ENCODE measurements around the gene PEAK1. TPM values are rescaled to one million over a fixed set of nuclear protein-coding genes. Genes with fewer than 3 reads are reported as not detected.

The PEAK1 gene
- total RNA-seq, 2 experiments from 2014 or later = 6.0 to 10.8 TPM

DNA sequence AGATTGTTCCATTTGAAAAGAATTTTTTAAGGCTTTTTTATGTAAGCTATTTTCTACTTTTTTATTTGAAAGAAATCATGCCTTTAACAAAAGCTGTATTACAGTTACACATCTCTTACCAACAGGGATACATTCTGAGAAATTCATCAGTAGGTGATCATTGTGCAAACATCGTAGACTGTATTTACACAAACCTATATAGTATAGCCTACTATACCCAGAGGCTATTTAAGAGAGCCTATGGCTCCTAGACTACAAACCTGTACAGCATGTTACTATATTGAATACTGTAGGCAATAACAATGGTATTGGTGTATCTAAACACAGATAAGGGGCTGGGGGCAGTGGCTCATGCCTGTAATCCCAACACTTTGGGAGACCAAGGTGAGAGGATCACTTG lies 43.1 kb downstream of the PEAK1 start:
- Histone ChIP-seq H3K9me2 (ENCODE audit: insufficient read depth, low read length) (no peaks in the 10 kb centered on the region), H3K4me2 (ENCODE audit: low read length) (no peak overlapping the region), H3K36me3 (ENCODE audit: insufficient read depth, low read length) (no peaks in the 10 kb centered on the region), H3K9me3 (ENCODE audit: low read length) (no peaks in the 10 kb centered on the region), H4K20me1 (ENCODE audit: insufficient read depth, low read length) (no peaks in the 10 kb centered on the region), H2AFZ (ENCODE audit: low read length) (no peak overlapping the region), H3K4me1 (ENCODE audit: insufficient read depth, low read length, poor library complexity, severe bottlenecking) (no peaks in the 10 kb centered on the region), H3K27ac (ENCODE audit: low read depth, low read length, poor library complexity, severe bottlenecking) (no peak overlapping the region), H3K79me2 (ENCODE audit: insufficient read depth, low read depth, low read length) (no peaks in the 10 kb centered on the region), H3K4me3 (ENCODE audit: low read depth, low read length, poor library complexity, severe bottlenecking) (no peak overlapping the region)
- ChIA-PET CTCF (ENCODE audit: unreplicated experiment) (no interaction called here), POLR2A (no interaction called here)
- TF ChIP-seq, protein P1, sequence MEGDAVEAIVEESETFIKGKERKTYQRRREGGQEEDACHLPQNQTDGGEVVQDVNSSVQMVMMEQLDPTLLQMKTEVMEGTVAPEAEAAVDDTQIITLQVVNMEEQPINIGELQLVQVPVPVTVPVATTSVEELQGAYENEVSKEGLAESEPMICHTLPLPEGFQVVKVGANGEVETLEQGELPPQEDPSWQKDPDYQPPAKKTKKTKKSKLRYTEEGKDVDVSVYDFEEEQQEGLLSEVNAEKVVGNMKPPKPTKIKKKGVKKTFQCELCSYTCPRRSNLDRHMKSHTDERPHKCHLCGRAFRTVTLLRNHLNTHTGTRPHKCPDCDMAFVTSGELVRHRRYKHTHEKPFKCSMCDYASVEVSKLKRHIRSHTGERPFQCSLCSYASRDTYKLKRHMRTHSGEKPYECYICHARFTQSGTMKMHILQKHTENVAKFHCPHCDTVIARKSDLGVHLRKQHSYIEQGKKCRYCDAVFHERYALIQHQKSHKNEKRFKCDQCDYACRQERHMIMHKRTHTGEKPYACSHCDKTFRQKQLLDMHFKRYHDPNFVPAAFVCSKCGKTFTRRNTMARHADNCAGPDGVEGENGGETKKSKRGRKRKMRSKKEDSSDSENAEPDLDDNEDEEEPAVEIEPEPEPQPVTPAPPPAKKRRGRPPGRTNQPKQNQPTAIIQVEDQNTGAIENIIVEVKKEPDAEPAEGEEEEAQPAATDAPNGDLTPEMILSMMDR (conservative IDR thresholded peaks at IDR 0.05; ENCODE audit: low read length) = no peak
- TF ChIP-seq EZH2phosphoT487 (IDR thresholded peaks at IDR 0.05; ENCODE audit: borderline replicate concordance, low read depth, low read length) = no peak
- BruUV-seq (replicated peaks) = no TSS peak
- no peak for DNase-seq (ENCODE audit: low spot score)
- intact Hi-C loops (cut with micrococcal nuclease; ENCODE audit: unreplicated experiment) = no loop called here

DNA sequence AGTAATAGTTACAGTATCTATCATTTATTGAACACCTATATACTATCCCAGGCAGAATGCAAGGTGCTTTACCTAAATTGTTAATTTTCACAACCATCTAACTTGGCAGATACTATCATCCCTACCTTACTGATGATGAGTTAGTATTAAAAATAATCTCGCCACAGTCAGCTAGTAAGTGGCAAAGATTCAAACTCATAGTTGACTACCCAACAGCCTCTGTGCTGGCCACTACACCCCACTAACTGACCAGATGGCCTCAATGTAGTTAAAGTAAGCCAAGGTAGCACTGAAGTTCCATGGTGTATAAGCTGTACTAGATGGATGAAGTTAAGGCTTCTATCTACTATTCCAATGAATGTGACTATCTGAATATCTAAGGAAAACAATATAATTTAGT lies 44.8 kb downstream of the PEAK1 start:
- no peak overlapping the region for H3K27ac ChIP-seq (ENCODE audit: low read depth, low read length, poor library complexity, severe bottlenecking)
- TF ChIP-seq EZH2phosphoT487 (IDR thresholded peaks at IDR 0.05; ENCODE audit: borderline replicate concordance, low read depth, low read length) = no peak
- TF ChIP-seq, protein P1 (conservative IDR thresholded peaks at IDR 0.05; ENCODE audit: low read length) = no peak
- DNase-seq (ENCODE audit: low spot score) = no peak
- no peaks in the 10 kb centered on the region for H3K9me3 ChIP-seq (ENCODE audit: low read length)
- H3K36me3 ChIP-seq (ENCODE audit: insufficient read depth, low read length) = no peaks in the 10 kb centered on the region
- H3K4me3 ChIP-seq (ENCODE audit: low read depth, low read length, poor library complexity, severe bottlenecking) = no peak overlapping the region
- H2AFZ ChIP-seq (ENCODE audit: low read length) = no peak overlapping the region
- no TSS peak for BruUV-seq (replicated peaks)
- intact Hi-C loops (cut with micrococcal nuclease; ENCODE audit: unreplicated experiment) = no loop called here
- ChIA-PET POLR2A (interaction anchor here (0.7 kb wide), 1 partner anchor 43 kb away, joined by 3 read pairs; no protein-coding TSS in a partner anchor), CTCF (ENCODE audit: unreplicated experiment) (no interaction called here)
- no peaks in the 10 kb centered on the region for H4K20me1 ChIP-seq (ENCODE audit: insufficient read depth, low read length)
- no peak overlapping the region for H3K4me2 ChIP-seq (ENCODE audit: low read length)
- no peaks in the 10 kb centered on the region for H3K4me1 ChIP-seq (ENCODE audit: insufficient read depth, low read length, poor library complexity, severe bottlenecking)
- no peaks in the 10 kb centered on the region for H3K9me2 ChIP-seq (ENCODE audit: insufficient read depth, low read length)
- H3K79me2 ChIP-seq (ENCODE audit: insufficient read depth, low read depth, low read length) = no peaks in the 10 kb centered on the region

DNA sequence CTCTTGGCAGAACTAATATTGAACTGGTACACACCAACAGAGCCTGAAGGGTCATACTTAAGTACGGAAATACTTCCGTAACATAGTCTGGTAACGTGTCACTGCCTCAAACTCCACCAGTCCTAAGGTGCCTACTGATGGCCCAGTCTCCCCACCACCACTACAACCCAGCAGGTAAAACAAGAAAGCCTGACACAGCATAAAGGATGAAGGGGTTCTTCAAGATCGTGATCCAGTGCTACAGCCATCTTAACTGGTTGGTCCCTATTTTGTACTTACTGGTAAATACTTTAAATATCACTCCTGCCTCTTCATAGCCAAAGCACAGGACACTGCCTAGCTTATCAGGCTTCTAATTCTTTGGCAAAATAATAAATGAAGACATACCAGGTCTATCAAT lies 46.5 kb downstream of the PEAK1 start:
- Histone ChIP-seq H3K4me3 (ENCODE audit: low read depth, low read length, poor library complexity, severe bottlenecking) (no peak overlapping the region), H4K20me1 (ENCODE audit: insufficient read depth, low read length) (no peaks in the 10 kb centered on the region), H3K4me2 (ENCODE audit: low read length) (no peak overlapping the region), H3K36me3 (ENCODE audit: insufficient read depth, low read length) (no peaks in the 10 kb centered on the region), H3K9me2 (ENCODE audit: insufficient read depth, low read length) (no peaks in the 10 kb centered on the region), H3K27ac (ENCODE audit: low read depth, low read length, poor library complexity, severe bottlenecking) (no peak overlapping the region), H3K79me2 (ENCODE audit: insufficient read depth, low read depth, low read length) (no peaks in the 10 kb centered on the region), H3K9me3 (ENCODE audit: low read length) (no peaks in the 10 kb centered on the region), H3K4me1 (ENCODE audit: insufficient read depth, low read length, poor library complexity, severe bottlenecking) (no peaks in the 10 kb centered on the region), H2AFZ (ENCODE audit: low read length) (no peak overlapping the region)
- ChIA-PET POLR2A (no interaction called here), CTCF (ENCODE audit: unreplicated experiment) (no interaction called here)
- intact Hi-C loops (cut with micrococcal nuclease; ENCODE audit: unreplicated experiment) = no loop called here
- TF ChIP-seq, protein P1 (conservative IDR thresholded peaks at IDR 0.05; ENCODE audit: low read length) = no peak
- TF ChIP-seq EZH2phosphoT487 (IDR thresholded peaks at IDR 0.05; ENCODE audit: borderline replicate concordance, low read depth, low read length) = no peak
- BruUV-seq (replicated peaks) = no TSS peak
- DNase-seq (ENCODE audit: low spot score) = no peak

All from OCI-LY7 (cell line).